Iris pigment epithelial cell (primary cell): ENCODE measurements around the gene LMTK2.

Experiments
- DNase-seq: peaks from one replicate; pipeline ENCODE4 v3.0.0-alpha.2; 2011; ENCODE audit warnings: low read depth

The LMTK2 gene

DNA sequence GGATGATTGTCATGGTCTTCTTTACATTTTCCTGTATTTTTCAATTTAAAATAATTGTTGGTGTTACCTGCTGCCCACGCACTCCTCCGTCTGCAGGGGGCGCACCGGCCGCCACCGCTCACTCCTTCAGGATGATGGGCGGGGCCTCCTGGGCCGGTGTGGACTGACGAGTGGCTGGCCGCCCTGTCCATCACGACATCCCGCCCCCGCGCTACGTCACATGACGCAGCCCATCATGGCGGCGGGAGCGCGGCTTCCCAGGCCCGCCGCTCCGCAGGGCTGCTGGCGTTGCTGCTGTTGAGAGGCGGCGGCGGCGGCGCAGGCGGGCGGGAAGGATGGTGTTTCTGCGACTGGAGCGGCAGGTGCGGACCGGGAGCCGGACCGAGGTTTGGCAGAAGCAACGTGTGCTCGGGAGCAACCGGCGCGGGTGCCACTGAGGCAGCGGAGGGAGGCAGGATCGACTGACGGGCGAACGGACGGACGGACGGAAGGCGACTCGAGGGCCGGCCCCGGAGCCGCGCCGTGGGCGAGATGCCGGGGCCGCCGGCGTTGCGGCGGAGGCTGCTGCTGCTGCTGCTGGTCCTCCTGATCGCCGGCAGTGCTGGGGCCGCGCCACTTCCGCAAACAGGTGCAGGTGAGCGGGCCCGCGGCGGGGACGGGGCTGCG, at the start of gene LMTK2:
Gene LMTK2, plus strand, starts transcription at position 216 of the 666 bp plus-strand sequence. Its CDS starts 316 bp downstream, at position 532.
- peak; percentile 85 for DNase-seq

- DNase-seq = no peak
Measured at GRCh38 chr7:98057157-98057556, 49.5 kb upstream of the LMTK2 start.

DNA sequence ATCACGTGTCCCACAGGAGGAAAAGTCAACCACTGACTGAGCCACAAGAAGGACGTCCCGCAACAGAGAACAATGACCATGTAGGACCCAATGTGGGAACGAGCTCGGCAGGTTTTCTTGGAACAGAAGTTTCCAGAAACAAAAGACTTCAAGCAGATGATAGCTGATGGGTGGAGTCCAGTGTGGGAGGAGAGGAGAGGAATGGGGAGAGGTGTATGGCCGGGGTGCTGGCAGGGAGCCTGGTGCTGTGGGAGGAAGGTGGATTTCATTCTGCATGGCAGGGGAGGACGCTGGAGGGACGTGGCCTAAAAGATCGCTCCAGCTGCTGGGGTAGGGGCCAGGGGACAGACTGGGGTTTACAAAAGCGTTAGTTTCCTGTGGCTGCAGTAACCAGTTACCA, 48.5 kb upstream of the LMTK2 start:
- no peak for DNase-seq

- no peak for DNase-seq
Measured at GRCh38 chr7:98064233-98064632, 42.4 kb upstream of the LMTK2 start.

GRCh38 chr7:98066208-98066607, 40.5 kb upstream of the LMTK2 start:
- no peak for DNase-seq

- DNase-seq = peak; percentile 4
Measured at GRCh38 chr7:98066934-98067507, 39.6 kb upstream of the LMTK2 start.

DNA sequence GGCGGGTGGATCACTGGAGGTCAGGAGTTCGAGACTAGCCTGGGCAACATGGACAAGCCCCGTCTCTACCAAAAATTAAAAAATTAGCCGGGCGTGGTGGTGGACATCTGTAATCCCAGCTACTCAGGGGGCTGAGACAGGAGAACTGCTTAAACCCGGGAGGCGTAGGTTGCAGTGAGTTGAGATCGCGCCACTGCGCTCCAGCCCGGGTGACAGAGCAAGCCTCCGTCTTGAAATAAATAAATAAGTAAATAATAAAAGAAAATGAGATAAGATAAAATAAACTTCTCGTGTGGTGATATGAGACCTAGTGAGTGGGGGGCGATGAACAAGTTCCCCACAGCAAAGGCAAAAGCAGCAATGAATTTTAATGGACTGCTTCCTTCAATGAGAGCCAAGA, 33.6 kb upstream of the LMTK2 start:
- DNase-seq = no peak

DNA sequence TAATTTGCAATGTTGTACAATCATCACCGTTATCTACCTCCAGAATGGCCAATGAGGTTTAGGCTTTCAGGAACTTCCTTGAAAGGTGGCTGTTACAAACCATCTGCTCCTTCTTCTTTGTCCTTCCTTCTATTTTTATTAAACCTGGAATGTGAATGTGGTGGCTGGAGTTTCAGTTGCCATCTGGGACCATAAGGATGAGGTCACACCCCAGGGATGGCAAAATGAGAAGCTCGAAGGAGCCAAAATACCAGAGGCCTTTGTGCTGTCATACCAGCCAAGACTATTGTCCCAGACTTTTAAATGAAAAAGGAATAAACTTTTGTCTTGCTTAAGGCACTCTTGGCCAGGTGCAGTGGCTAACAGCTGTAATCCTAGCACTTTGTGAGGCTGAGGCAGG, 30.9 kb upstream of the LMTK2 start:
- no peak for DNase-seq

GRCh38 chr7:98077762-98078161, 28.9 kb upstream of the LMTK2 start:
- DNase-seq = no peak

DNA sequence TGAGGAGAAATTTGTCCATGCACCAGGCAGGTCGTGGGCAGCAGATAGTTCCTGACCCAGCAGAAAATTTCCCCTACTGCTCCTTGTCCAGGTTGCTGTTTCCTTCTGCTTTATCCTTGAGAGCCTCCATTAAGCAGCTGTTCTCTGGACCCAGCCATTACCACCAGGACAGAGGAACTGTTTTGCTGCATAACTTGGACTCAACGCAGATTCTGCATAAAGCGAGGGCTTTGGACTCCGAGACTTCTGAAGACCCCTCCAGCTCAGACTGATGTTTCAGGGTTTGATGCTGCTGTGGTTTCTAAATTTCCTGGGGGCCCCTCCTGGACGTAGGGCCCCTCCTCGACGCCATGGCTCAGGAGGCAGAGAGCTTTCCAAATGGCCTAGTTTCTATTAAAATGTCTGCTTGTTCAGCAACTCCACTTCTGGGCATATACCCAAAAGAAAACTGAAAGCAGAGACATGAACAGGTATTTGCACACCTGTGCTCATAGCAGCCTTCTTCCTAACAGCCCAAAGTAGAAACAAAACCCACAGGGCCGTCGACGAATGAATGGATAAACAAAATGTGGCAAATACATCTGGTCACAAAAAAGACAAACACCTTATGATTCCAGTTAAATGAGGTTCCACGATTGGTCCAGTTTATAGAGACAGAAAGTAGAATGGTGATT, 28.3 kb upstream of the LMTK2 start:
- DNase-seq = no peak

DNA sequence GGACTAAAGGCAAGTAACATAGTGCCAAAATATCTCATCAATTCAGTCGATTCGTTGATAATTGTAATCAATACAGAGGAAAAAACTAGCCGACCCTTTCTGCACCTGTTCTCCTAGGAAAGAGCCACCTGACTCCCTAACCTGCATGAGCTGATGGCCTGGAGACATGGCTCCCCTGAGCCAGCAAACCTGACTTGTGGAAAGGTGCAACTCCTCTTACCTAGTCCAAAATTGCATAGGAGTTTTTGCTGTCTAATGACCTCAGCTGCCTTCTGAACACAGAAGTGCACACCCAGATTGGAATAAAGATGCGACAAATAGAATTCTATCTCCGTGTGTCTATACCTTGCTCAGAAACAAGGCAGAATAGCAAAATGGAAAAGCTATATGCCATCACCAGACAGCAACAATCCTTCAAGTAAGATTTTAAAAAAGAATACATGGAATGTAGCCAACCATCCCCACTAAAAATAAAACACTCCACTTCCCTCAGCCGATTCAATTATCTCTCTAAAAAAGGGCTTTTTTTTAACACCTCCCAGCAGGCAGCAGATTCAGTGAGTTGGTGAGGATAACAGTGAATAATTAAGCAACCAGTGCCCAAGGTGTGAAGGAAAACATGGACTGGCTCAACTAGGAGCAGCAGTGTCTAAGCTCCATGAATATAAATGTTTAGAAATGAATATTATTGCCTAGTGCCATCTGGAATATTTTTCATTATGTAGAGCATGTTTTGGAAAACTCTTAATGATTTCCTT, 26.6 kb upstream of the LMTK2 start:
- no peak for DNase-seq

GRCh38 chr7:98081319-98081718, 25.3 kb upstream of the LMTK2 start:
- DNase-seq = no peak

DNA sequence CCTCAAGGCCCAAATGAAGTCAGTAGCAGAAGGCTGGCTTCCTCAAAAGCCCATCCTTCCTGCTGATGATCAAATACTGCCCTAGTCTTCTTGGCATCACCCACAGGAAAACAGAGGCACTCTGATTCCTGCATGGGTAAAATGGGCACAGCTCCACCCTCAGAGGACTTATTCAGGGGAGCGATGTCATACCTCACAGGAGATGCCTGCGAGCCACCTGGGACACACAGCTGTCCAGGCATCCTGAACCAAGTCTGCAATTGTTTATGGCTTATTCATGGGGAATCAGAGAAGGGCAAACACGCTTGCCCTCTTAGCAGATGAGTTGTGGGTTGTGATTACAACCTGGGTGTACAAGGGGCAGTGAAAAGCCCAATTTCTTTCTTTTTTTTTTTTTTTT, 22.0 kb upstream of the LMTK2 start:
- no peak for DNase-seq

GRCh38 chr7:98085674-98086073, 21.0 kb upstream of the LMTK2 start:
- no peak for DNase-seq

DNA sequence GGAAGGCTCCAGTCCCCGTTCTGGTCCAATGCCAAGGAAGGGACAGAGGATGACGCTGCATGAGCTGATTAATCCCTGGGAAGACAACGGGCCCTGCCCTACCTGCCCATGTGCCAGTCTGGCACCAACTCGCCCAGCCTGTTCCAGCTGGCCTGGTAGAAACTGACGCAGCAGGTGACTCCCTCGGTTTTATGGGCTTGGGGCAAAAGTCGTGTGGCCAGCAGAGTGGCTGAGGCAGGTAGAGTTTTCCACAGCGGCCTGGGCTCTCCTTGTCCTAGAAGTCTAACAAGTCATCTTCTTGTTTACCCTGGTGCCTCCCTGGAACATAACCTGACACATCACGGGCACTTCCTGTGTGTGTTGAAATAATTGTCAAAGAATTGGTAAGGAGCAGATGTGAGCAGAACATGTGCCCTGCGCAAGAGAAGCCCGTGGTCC, 20.4 kb upstream of the LMTK2 start:
- no peak for DNase-seq

GRCh38 chr7:98088109-98088508, 18.6 kb upstream of the LMTK2 start:
- no peak for DNase-seq

DNA sequence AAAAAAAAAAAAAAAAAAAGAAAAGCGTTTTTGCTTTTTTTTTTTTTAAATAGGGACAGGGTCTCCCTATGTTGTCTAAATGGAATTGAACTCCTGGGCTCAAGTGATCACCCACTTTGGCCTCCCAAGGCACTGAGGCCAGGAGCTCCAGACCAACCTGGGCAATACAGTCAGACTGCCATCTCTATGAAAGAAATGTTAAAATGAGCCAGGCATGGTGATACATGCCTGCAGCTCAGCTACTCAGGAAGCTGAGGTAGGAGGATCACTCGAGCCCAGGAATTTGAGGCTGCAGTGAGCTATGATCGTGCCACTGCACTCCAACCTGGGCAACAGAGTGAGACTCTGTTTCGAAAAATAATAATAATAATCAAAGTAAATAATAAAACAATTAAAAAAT, 16.5 kb upstream of the LMTK2 start:
- DNase-seq = no peak

GRCh38 chr7:98091061-98091460, 15.6 kb upstream of the LMTK2 start:
- peak; percentile 5 for DNase-seq

- DNase-seq = no peak
Measured at GRCh38 chr7:98091523-98091922, 15.1 kb upstream of the LMTK2 start.

- no peak for DNase-seq
Measured at GRCh38 chr7:98097042-98097645, 9.5 kb upstream of the LMTK2 start.

DNA sequence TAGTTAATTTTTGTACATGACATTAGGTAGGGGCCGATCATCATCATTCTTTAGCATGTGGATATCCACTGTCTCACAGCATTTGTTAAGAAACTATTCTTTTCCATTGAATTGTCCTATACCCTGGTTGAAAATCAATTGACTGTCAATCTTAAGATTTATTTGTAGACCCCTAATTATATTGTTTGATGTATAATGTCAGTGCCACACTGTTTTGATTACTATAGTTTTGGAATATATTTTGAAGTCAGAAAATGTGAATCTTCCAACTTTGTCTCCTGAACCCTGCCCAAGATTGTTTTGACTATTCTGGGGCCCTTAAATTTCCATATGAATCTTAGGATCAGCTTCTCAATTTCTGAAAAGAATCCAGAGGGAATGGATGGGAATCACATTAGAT, 6.6 kb upstream of the LMTK2 start:
- no peak for DNase-seq

DNA sequence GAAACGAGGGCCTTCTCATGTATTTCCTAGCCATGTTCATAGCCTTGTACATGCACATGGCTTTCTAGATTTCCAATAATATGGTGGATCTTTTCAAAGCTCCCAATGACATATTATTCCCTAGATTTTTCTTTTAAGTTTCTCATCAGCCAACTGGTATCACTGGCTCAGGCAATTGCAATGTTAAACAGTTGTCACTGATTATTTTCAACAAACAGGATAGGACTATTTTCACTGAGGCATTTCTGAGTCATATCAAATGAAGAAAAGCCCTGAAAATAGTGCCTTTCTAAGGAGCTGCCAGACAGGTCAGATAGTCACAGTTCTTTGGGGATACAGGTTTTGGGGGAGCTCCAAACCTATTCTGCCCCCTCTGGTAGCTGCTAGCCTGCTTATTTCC, 4.5 kb upstream of the LMTK2 start:
- no peak for DNase-seq
